ENCODE measurements around the gene OTOG. TPM values are rescaled to one million over a fixed set of nuclear protein-coding genes. Genes with fewer than 3 reads are reported as not detected.

OTOG gene
- total and polyA plus RNA-seq, 2 of the 8 experiments (the other 6 are each of a cell fraction or from before 2014, with no cell fraction given), result 0.41 to 1.5 TPM

GRCh38 chr11:17546240-17546639 is 819 bp upstream of the OTOG start (continued):
- TF ChIP-seq SIX5 (IDR thresholded peaks at IDR 0.05; ENCODE audit: low read depth, low read length), result no peak
- no peak for TF ChIP-seq BACH1 (IDR thresholded peaks at IDR 0.05; ENCODE audit: low read length)
- TF ChIP-seq SAP30 (IDR thresholded peaks at IDR 0.05; ENCODE audit: insufficient read depth, insufficient replicate concordance, low read length), result no peak
